H1 (cell line): ENCODE measurements around the gene GRID1. TPM values are rescaled to one million over a fixed set of nuclear protein-coding genes. Genes with fewer than 3 reads are reported as not detected.

Experiments used
- BCL11A ChIP-seq, 2 experiments: IDR thresholded peaks; one replicate each; pipeline ENCODE4 v1.6.1; 2011; ENCODE audit warnings: low read depth in 2 of 2, low read length in 2 of 2, mild to moderate bottlenecking in 2 of 2
- CHD2 ChIP-seq: IDR thresholded peaks from 2 replicates; pipeline ENCODE4 v1.6.1; 2012; ENCODE audit warnings: low read length, improper control_type of control experiment
- HDAC6 ChIP-seq: IDR thresholded peaks from one replicate; pipeline ENCODE4 v1.7.1; 2012; ENCODE audit warnings: low read depth, mild to moderate bottlenecking, inconsistent platforms, low read length, moderate library complexity
- JUN ChIP-seq: IDR thresholded peaks from 2 replicates; pipeline ENCODE4 v1.6.1; 2011; ENCODE audit warnings: low read depth, mild to moderate bottlenecking, improper control_type of control experiment, low read length
- PHF8 ChIP-seq: fragments of 200-600 bp; sonication (generic); conservative IDR thresholded peaks from 2 replicates; pipeline ENCODE4 v1.7.1; 2012; ENCODE audit warnings: low read depth, mild to moderate bottlenecking, inconsistent platforms, low read length, moderate library complexity
- SAP30 ChIP-seq: fragments of 300-600 bp; sonication (generic); IDR thresholded peaks from 2 replicates; pipeline ENCODE4 v1.7.1; 2012; ENCODE audit warnings: low read length, moderate library complexity, mild to moderate bottlenecking, inconsistent platforms; ENCODE audit not compliant: insufficient read depth, insufficient replicate concordance
- SP4 ChIP-seq: IDR thresholded peaks from 2 replicates; pipeline ENCODE4 v1.6.1; 2012; ENCODE audit warnings: low read length, inconsistent platforms
- polyA plus RNA-seq, 7 experiments: library from polyadenylated mRNA; depleted of rRNA in 3 of 7; stranded (reverse) in 5 of 7; unstranded in 2 of 7; fragments of >200 nt in 5 of 7; fragments of 200-250 nt in 2 of 7; gene quantifications; 1 replicate in 5 of 7; 2 replicates in 1 of 7; 4 replicates in 1 of 7; pipeline versions ENCODE4 v1.2.1 to v1.2.3, GENCODE V29; 2011 to 2013; ENCODE audit warnings: missing spikeins in 2 of 7, mixed read lengths in 2 of 7
- total RNA-seq: library from RNA; stranded (reverse); fragmentation: NEBNext Ultra II Directional; extraction: Animal tissue kit (Norgen Biotek cat#: 25700); gene quantifications from 2 replicates; pipeline ENCODE4 v1.2.1, GENCODE V29; 2021
- TF ChIP-seq, protein P1 (sequence below): fragments of 300-600 bp; sonication (generic); IDR thresholded peaks from 2 replicates; pipeline ENCODE4 v1.7.1; 2012; ENCODE audit warnings: low read length, moderate library complexity, mild to moderate bottlenecking, inconsistent platforms; ENCODE audit not compliant: insufficient replicate concordance
- TF ChIP-seq, protein P2 (sequence below): IDR thresholded peaks from 2 replicates; pipeline ENCODE4 v1.6.1; 2012; ENCODE audit warnings: inconsistent platforms

The GRID1 gene
- total and polyA plus RNA-seq, 2 of the 8 experiments (the other 6 are each of a cell fraction or from before 2014, with no cell fraction given): 0.22 to 0.30 TPM

DNA sequence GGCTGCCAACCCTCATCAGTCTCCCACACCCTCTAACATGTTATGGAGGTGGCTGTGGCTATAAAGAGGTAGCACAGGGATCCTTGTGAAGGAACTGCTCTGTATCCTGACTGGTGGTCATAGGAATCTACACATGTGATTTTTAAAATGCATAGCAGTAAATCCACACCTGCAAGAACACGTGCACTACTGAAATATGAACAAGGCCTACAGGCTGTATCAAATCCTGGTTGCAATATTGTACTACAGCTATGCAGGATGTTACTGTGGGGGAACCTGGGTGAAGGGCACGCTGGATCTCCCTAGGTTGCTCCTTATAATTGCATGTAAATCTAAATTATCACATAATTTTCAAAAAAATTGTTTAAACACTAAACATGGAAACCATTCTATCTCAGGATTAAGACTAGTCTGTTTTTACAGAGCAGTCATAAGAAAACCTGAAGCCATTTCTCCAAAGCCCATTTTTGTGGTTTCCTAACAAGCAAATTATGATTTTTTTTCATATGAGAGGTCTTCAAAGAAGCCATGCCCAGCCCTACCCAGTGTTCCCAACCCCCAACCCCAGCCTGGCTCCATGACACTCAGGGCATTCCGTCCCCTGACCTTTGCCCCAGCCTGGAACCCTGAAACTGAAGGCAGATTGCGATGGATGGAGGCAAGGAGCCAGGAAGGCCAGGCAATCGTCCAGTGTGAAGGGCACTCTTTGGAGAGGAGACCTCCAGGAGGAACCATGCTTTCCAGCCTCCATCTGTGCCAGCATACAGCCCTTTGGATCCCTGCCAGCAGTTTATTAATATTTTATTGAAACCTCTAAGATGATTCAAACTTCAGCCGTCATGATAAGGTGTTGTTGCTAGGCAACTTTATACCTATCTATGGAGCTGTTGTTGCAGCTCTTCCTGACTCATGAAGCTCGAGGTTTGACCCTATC lies 161.0 kb downstream of the GRID1 start (continued):
- TF ChIP-seq, protein P1, sequence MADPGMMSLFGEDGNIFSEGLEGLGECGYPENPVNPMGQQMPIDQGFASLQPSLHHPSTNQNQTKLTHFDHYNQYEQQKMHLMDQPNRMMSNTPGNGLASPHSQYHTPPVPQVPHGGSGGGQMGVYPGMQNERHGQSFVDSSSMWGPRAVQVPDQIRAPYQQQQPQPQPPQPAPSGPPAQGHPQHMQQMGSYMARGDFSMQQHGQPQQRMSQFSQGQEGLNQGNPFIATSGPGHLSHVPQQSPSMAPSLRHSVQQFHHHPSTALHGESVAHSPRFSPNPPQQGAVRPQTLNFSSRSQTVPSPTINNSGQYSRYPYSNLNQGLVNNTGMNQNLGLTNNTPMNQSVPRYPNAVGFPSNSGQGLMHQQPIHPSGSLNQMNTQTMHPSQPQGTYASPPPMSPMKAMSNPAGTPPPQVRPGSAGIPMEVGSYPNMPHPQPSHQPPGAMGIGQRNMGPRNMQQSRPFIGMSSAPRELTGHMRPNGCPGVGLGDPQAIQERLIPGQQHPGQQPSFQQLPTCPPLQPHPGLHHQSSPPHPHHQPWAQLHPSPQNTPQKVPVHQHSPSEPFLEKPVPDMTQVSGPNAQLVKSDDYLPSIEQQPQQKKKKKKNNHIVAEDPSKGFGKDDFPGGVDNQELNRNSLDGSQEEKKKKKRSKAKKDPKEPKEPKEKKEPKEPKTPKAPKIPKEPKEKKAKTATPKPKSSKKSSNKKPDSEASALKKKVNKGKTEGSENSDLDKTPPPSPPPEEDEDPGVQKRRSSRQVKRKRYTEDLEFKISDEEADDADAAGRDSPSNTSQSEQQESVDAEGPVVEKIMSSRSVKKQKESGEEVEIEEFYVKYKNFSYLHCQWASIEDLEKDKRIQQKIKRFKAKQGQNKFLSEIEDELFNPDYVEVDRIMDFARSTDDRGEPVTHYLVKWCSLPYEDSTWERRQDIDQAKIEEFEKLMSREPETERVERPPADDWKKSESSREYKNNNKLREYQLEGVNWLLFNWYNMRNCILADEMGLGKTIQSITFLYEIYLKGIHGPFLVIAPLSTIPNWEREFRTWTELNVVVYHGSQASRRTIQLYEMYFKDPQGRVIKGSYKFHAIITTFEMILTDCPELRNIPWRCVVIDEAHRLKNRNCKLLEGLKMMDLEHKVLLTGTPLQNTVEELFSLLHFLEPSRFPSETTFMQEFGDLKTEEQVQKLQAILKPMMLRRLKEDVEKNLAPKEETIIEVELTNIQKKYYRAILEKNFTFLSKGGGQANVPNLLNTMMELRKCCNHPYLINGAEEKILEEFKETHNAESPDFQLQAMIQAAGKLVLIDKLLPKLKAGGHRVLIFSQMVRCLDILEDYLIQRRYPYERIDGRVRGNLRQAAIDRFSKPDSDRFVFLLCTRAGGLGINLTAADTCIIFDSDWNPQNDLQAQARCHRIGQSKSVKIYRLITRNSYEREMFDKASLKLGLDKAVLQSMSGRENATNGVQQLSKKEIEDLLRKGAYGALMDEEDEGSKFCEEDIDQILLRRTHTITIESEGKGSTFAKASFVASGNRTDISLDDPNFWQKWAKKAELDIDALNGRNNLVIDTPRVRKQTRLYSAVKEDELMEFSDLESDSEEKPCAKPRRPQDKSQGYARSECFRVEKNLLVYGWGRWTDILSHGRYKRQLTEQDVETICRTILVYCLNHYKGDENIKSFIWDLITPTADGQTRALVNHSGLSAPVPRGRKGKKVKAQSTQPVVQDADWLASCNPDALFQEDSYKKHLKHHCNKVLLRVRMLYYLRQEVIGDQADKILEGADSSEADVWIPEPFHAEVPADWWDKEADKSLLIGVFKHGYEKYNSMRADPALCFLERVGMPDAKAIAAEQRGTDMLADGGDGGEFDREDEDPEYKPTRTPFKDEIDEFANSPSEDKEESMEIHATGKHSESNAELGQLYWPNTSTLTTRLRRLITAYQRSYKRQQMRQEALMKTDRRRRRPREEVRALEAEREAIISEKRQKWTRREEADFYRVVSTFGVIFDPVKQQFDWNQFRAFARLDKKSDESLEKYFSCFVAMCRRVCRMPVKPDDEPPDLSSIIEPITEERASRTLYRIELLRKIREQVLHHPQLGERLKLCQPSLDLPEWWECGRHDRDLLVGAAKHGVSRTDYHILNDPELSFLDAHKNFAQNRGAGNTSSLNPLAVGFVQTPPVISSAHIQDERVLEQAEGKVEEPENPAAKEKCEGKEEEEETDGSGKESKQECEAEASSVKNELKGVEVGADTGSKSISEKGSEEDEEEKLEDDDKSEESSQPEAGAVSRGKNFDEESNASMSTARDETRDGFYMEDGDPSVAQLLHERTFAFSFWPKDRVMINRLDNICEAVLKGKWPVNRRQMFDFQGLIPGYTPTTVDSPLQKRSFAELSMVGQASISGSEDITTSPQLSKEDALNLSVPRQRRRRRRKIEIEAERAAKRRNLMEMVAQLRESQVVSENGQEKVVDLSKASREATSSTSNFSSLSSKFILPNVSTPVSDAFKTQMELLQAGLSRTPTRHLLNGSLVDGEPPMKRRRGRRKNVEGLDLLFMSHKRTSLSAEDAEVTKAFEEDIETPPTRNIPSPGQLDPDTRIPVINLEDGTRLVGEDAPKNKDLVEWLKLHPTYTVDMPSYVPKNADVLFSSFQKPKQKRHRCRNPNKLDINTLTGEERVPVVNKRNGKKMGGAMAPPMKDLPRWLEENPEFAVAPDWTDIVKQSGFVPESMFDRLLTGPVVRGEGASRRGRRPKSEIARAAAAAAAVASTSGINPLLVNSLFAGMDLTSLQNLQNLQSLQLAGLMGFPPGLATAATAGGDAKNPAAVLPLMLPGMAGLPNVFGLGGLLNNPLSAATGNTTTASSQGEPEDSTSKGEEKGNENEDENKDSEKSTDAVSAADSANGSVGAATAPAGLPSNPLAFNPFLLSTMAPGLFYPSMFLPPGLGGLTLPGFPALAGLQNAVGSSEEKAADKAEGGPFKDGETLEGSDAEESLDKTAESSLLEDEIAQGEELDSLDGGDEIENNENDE: no peak
- no peak for TF ChIP-seq SP4
- TF ChIP-seq BCL11A (IDR thresholded peaks at IDR 0.05; ENCODE audit: low read depth in 2 of 2, low read length in 2 of 2): no peak
- TF ChIP-seq HDAC6: no peak
- TF ChIP-seq, protein P2, sequence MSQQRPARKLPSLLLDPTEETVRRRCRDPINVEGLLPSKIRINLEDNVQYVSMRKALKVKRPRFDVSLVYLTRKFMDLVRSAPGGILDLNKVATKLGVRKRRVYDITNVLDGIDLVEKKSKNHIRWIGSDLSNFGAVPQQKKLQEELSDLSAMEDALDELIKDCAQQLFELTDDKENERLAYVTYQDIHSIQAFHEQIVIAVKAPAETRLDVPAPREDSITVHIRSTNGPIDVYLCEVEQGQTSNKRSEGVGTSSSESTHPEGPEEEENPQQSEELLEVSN: no peak
- TF ChIP-seq PHF8: no peak
- TF ChIP-seq SAP30: no peak
- TF ChIP-seq CHD2: no peak
- TF ChIP-seq JUN: no peak
